Subcutaneous adipose tissue (tissue), 4 donors: ENCODE data around the gene KRT35. TPM values are rescaled to one million over a fixed set of nuclear protein-coding genes. Genes with fewer than 3 reads are reported as not detected.

Experiments used
- total RNA-seq, 4 donors: library from RNA; depleted of rRNA; stranded (reverse); fragments of >200 nt; gene quantifications; one replicate each; pipeline ENCODE4 v1.1.0, GENCODE V29; 2016
- TF ChIP-seq, protein P1 (sequence below): fragments of 450-650 bp; IDR thresholded peaks from one replicate; pipeline ENCODE4 v1.5.1; 2016; ENCODE audit warnings: low read depth, mild to moderate bottlenecking, control low read depth, antibody characterized with exemption, moderate library complexity

The KRT35 gene
- total RNA-seq, 4 donors from 2014 or later: not detected

DNA sequence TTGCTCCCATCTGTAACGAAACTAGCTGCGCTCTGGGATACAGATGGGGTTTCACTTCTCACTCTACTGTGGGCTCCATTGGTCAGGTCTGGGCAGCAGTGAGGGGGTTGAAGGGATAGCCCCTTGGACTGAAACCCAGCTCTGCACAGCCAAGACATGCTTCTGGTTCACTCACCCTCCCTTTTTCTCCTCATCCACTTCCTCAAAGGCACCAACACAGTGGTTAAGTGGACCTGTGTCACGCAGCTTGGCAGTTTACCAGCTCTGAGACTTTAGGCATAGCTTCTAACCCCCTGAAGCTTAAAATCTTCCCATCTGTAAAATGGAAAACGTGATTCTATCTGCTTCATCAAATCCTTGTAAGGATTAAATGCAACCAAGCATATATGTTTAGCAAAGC, 28.7 kb downstream of the KRT35 start:
- TF ChIP-seq, protein P1, sequence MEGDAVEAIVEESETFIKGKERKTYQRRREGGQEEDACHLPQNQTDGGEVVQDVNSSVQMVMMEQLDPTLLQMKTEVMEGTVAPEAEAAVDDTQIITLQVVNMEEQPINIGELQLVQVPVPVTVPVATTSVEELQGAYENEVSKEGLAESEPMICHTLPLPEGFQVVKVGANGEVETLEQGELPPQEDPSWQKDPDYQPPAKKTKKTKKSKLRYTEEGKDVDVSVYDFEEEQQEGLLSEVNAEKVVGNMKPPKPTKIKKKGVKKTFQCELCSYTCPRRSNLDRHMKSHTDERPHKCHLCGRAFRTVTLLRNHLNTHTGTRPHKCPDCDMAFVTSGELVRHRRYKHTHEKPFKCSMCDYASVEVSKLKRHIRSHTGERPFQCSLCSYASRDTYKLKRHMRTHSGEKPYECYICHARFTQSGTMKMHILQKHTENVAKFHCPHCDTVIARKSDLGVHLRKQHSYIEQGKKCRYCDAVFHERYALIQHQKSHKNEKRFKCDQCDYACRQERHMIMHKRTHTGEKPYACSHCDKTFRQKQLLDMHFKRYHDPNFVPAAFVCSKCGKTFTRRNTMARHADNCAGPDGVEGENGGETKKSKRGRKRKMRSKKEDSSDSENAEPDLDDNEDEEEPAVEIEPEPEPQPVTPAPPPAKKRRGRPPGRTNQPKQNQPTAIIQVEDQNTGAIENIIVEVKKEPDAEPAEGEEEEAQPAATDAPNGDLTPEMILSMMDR: no peak

GRCh38 chr17:41451154-41451728, 29.7 kb downstream of the KRT35 start:
- TF ChIP-seq, protein P1: no peak

- TF ChIP-seq, protein P1: no peak
Measured at GRCh38 chr17:41449008-41449407, 31.9 kb downstream of the KRT35 start.

- TF ChIP-seq, protein P1: no peak
Measured at GRCh38 chr17:41448506-41448905, 32.4 kb downstream of the KRT35 start.

DNA sequence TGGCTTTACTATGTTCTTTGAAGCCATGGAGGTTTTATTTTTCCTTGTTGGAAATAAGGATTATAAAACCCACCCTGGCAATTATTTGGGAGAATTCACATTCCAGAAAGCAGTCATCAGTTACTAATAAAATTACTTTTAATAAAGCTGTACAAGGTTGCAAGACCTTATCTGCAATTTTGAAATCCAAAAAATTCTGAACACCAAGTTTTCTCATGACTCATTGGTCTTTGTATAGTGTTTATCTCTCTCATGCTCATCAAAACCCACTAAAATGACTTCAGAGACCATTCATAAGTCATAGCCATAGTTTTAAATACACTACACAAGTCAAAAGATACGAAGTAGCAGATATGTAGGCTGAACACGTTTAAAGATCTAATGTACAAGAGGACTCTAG, 34.1 kb downstream of the KRT35 start:
- TF ChIP-seq, protein P1: no peak

DNA sequence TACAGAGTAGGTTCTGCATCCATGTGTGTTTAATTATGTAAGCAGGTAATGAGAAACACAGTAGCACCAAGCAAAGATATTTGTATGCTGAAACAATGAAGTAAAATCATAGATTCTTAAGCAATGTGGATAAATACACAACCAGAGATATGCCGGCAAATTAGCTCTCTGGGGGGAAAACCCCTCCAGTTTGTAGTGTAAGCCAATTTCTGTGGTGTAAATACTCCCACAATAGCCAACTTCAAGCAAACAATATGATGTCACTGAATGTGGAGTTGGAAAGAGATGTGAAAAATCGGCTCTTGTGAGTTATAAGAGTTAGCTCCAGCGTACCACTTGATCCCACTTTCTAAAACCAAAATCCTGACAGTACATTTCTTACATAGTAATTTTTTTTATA, 36.3 kb downstream of the KRT35 start:
- TF ChIP-seq, protein P1: no peak

DNA sequence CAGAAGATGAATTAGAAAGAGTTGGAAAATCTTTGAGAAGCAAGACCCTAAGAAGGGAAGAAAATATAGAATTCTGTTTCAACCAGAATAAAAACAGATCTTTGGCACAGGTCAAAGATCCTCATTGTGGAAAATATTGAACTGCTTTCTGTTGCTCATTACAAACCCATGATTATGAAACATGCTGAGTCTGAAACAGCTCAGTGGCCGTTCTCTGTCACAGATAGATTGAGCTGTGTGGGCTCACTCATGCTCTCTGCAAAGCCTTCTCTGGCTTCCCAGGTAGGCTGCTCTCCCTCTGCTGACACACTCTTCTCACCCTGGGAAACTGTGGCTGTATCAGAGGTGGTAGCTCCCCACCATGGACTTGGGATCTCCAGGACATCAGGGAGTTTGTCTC, 36.8 kb downstream of the KRT35 start:
- TF ChIP-seq, protein P1: no peak
